ENCODE results near the gene CPED1.

GRCh38 chr7:121032645-121033460 is 44.3 kb downstream of the CPED1 start:
- no peak for TF ChIP-seq ZFP30 (CRISPR knock-in tag; IDR thresholded peaks at IDR 0.05)
- TF ChIP-seq PATZ1 (CRISPR knock-in tag; IDR thresholded peaks at IDR 0.05; ENCODE audit: borderline replicate concordance), result no peak
- no peak for TF ChIP-seq SNAI2 (CRISPR knock-in tag; IDR thresholded peaks at IDR 0.05)
- no peak for TF ChIP-seq RARB (CRISPR knock-in tag; IDR thresholded peaks at IDR 0.05)
- TF ChIP-seq, protein P1, sequence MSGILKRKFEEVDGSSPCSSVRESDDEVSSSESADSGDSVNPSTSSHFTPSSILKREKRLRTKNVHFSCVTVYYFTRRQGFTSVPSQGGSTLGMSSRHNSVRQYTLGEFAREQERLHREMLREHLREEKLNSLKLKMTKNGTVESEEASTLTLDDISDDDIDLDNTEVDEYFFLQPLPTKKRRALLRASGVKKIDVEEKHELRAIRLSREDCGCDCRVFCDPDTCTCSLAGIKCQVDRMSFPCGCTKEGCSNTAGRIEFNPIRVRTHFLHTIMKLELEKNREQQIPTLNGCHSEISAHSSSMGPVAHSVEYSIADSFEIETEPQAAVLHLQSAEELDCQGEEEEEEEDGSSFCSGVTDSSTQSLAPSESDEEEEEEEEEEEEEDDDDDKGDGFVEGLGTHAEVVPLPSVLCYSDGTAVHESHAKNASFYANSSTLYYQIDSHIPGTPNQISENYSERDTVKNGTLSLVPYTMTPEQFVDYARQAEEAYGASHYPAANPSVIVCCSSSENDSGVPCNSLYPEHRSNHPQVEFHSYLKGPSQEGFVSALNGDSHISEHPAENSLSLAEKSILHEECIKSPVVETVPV (CRISPR knock-in tag; IDR thresholded peaks at IDR 0.05), result no peak
- no peak for TF ChIP-seq ESRRG (CRISPR knock-in tag; IDR thresholded peaks at IDR 0.05)
- no peak for TF ChIP-seq CREB5 (CRISPR knock-in tag; IDR thresholded peaks at IDR 0.05; ENCODE audit: low read depth)
- TF ChIP-seq CSDC2 (CRISPR knock-in tag; IDR thresholded peaks at IDR 0.05), result no peak

Data from SK-N-SH treated with all-trans-retinoic acid at 6 μM for 48 hours (cell line).